ENCODE data around the gene GPX2. TPM values are rescaled to one million over a fixed set of nuclear protein-coding genes. Genes with fewer than 3 reads are reported as not detected.

Gene GPX2
- total RNA-seq, 1 donor from 2014 or later = 0.63 TPM

DNA sequence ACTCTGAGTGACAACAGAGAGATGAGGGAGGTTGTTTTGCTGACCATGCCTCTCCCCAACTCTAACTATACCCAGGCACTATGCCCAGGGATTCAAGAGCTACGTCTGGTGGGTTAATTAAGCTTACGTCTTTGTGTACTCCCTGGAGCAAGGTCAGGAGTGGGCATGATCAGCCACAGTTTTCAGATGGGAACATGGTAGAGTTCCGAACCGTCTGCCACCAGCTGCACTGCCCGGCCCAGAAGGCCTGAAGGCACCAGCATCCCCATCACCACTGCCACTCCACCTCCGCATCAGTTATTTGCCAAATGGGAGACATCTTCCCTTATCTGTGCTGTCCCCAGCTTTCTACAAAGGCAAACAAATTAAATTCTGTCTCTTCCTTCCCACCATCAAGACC, 11.1 kb upstream of the GPX2 start:
- Mint-ChIP-seq H3K4me3 (no peak overlapping the region), H3K27me3 (ENCODE audit: low read depth) (no peaks in the 10 kb centered on the region), H3K27ac (no peak overlapping the region), H3K4me1 (no peaks in the 10 kb centered on the region), H3K36me3 (peaks cover 29% of the 10 kb centered on the region), H3K9me3 (no peaks in the 10 kb centered on the region)
- TF ChIP-seq, protein P1, sequence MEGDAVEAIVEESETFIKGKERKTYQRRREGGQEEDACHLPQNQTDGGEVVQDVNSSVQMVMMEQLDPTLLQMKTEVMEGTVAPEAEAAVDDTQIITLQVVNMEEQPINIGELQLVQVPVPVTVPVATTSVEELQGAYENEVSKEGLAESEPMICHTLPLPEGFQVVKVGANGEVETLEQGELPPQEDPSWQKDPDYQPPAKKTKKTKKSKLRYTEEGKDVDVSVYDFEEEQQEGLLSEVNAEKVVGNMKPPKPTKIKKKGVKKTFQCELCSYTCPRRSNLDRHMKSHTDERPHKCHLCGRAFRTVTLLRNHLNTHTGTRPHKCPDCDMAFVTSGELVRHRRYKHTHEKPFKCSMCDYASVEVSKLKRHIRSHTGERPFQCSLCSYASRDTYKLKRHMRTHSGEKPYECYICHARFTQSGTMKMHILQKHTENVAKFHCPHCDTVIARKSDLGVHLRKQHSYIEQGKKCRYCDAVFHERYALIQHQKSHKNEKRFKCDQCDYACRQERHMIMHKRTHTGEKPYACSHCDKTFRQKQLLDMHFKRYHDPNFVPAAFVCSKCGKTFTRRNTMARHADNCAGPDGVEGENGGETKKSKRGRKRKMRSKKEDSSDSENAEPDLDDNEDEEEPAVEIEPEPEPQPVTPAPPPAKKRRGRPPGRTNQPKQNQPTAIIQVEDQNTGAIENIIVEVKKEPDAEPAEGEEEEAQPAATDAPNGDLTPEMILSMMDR (IDR thresholded peaks at IDR 0.05; ENCODE audit: unreplicated experiment) = no peak
- DNase-seq (ENCODE audit: low spot score in 2 of 2, unreplicated experiment in 2 of 2) = no peak

DNA sequence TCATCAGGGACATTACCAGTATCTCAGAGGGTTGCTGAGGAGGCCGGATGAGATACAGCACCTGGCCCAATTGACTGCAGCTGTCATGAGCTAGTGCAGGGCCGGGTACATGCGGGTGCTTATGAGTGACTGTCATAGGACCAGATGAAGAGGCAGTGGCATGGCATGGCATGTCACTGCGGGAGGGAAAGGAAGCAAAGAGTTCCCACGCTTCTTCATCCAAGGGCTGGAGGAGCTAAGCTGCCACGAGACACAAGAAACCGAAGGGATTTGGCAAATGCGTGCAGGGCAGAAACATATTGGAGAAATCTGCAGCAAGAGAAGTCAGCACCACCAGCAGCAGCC, 10.7 kb upstream of the GPX2 start:
- H3K36me3 Mint-ChIP-seq = peaks cover 29% of the 10 kb centered on the region
- no peak overlapping the region for H3K27ac Mint-ChIP-seq
- no peaks in the 10 kb centered on the region for H3K27me3 Mint-ChIP-seq (ENCODE audit: low read depth)

DNA sequence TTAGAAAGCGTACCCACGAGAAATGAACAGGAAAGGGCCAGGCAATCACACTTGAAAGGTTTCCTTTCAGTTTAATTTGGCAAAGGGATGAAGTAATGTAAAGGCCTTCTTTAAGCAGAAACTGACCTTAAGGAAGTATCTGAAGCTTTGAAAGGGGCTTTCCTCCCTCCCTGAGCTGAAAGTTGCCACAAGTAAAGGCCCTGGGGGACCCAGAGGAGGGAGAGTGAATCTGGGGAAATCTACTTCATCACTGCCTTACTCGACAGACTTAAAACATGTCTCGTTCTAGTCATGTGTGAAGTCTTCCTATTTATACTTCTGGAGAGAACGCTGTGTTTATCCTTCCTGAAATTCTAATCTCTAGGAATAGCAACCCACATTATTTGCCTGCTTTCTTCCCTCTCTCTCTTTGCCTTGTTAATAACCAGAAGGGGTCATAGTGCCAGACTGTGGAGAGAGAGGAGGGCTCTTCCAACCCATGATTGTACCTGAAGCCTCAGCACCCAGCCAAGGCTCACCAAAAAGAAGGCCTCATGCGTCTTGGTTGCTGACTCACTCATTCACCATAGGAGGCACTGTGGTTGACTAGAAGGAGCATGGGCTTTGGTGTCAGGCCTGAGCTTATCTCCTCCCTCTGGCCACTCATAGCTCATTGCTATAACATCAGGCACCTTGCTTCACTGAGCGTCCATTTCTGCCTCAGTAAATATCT, 10.2 kb upstream of the GPX2 start:
- Mint-ChIP-seq H3K9me3 (no peaks in the 10 kb centered on the region), H3K4me1 (no peaks in the 10 kb centered on the region), H3K36me3 (peaks cover 28% of the 10 kb centered on the region), H3K4me3 (no peak overlapping the region), H3K27me3 (ENCODE audit: low read depth) (no peaks in the 10 kb centered on the region), H3K27ac (no peak overlapping the region)
- no peak for DNase-seq (ENCODE audit: low spot score in 2 of 2, unreplicated experiment in 2 of 2)
- TF ChIP-seq, protein P1 (IDR thresholded peaks at IDR 0.05; ENCODE audit: unreplicated experiment) = no peak

More for the DNA sequence above, 10.7 kb upstream of the GPX2 start:
- no peaks in the 10 kb centered on the region for H3K4me1 Mint-ChIP-seq
- no peak for DNase-seq (ENCODE audit: low spot score in 2 of 2, unreplicated experiment in 2 of 2)
- TF ChIP-seq, protein P1 (IDR thresholded peaks at IDR 0.05; ENCODE audit: unreplicated experiment) = no peak
- no peak overlapping the region for H3K4me3 Mint-ChIP-seq
- H3K9me3 Mint-ChIP-seq = no peaks in the 10 kb centered on the region

- H3K9me3 Mint-ChIP-seq = no peaks in the 10 kb centered on the region
- H3K27ac Mint-ChIP-seq = no peak overlapping the region
- H3K4me1 Mint-ChIP-seq = no peaks in the 10 kb centered on the region
- H3K4me3 Mint-ChIP-seq = no peak overlapping the region
- no peaks in the 10 kb centered on the region for H3K27me3 Mint-ChIP-seq (ENCODE audit: low read depth)
- DNase-seq (ENCODE audit: low spot score in 2 of 2, unreplicated experiment in 2 of 2) = no peak
- peaks cover 32% of the 10 kb centered on the region for H3K36me3 Mint-ChIP-seq
- TF ChIP-seq, protein P1 (IDR thresholded peaks at IDR 0.05; ENCODE audit: unreplicated experiment) = no peak
These were observed 9.2 kb upstream of the GPX2 start for GRCh38 chr14:64951724-64952123.

GRCh38 chr14:64951291-64951690, 8.7 kb upstream of the GPX2 start:
- no peak overlapping the region for H3K27ac Mint-ChIP-seq
- H3K36me3 Mint-ChIP-seq = peaks cover 36% of the 10 kb centered on the region
- H3K4me1 Mint-ChIP-seq = no peaks in the 10 kb centered on the region

More at GRCh38 chr14:64951291-64951690, 8.7 kb upstream of the GPX2 start:
- no peak for DNase-seq (ENCODE audit: low spot score in 2 of 2, unreplicated experiment in 2 of 2)
- Mint-ChIP-seq H3K4me3 (no peak overlapping the region), H3K9me3 (no peaks in the 10 kb centered on the region), H3K27me3 (ENCODE audit: low read depth) (no peaks in the 10 kb centered on the region)
- TF ChIP-seq, protein P1 (IDR thresholded peaks at IDR 0.05; ENCODE audit: unreplicated experiment) = no peak
